Stimulated activated CD8-positive, alpha-beta memory T cell treated with anti-CD3 and anti-CD28 coated beads, Interleukin-4, amount 100 ng/mL, for 24 hours (primary cell): ENCODE results near the gene DYSF.

Source experiments
- DNase-seq: peaks from one replicate; pipeline ENCODE4 v3.0.0-alpha.2; 2020; ENCODE audit warnings: low read depth

DYSF gene

GRCh38 chr2:71711133-71711855 lies 257.9 kb downstream of the DYSF start:
- DNase-seq, result no peak

- no peak for DNase-seq
Observed at GRCh38 chr2:71712158-71712818, 258.9 kb downstream of the DYSF start.

GRCh38 chr2:71713581-71714580 lies 260.5 kb downstream of the DYSF start:
- DNase-seq, result no peak

- no peak for DNase-seq
Observed at GRCh38 chr2:71714601-71715240, 261.4 kb downstream of the DYSF start.

GRCh38 chr2:71715241-71715750 lies 261.9 kb downstream of the DYSF start:
- DNase-seq, result no peak

- no peak for DNase-seq
Observed at GRCh38 chr2:71715951-71716696, 262.8 kb downstream of the DYSF start.

GRCh38 chr2:71716697-71717624 lies 263.6 kb downstream of the DYSF start:
- DNase-seq, result no peak

- no peak for DNase-seq
Observed at GRCh38 chr2:71718686-71719085, 265.3 kb downstream of the DYSF start.

- DNase-seq, result no peak
Observed at GRCh38 chr2:71719520-71720282, 266.3 kb downstream of the DYSF start.

- DNase-seq, result no peak
Observed at GRCh38 chr2:71720283-71720560, 266.9 kb downstream of the DYSF start.

- no peak for DNase-seq
Observed at GRCh38 chr2:71720596-71721361, 267.4 kb downstream of the DYSF start.

GRCh38 chr2:71721362-71721665 lies 268.0 kb downstream of the DYSF start:
- no peak for DNase-seq

- no peak for DNase-seq
Observed at GRCh38 chr2:71721669-71722068, 268.3 kb downstream of the DYSF start.

GRCh38 chr2:71722286-71722685 lies 268.9 kb downstream of the DYSF start:
- DNase-seq, result no peak

GRCh38 chr2:71724793-71725192 lies 271.4 kb downstream of the DYSF start:
- DNase-seq, result no peak

GRCh38 chr2:71725836-71726235 lies 272.5 kb downstream of the DYSF start:
- DNase-seq, result no peak

- no peak for DNase-seq
Observed at GRCh38 chr2:71727562-71727961, 274.2 kb downstream of the DYSF start.

- DNase-seq, result no peak
Observed at GRCh38 chr2:71728036-71728435, 274.7 kb downstream of the DYSF start.
